Activated CD8-positive, alpha-beta memory T cell treated with anti-CD3 and anti-CD28 coated beads for 36 hours (primary cell): ENCODE measurements around the gene RAI2. TPM values are rescaled to one million over a fixed set of nuclear protein-coding genes. Genes with fewer than 3 reads are reported as not detected.

ENCODE experiments used
- CTCF ChIA-PET: fragments of 350-600 bp; sonication (Branson Sonifier 250); formaldehyde crosslinking; loops from one replicate; lab custom pipeline; 2021; ENCODE audit warnings: antibody characterized with exemption; lab: Charles Lee
- POLR2A ChIA-PET: fragments of 350-600 bp; sonication (Branson Sonifier 250); formaldehyde crosslinking; loops from one replicate; lab custom pipeline; 2021; ENCODE audit warnings: antibody characterized with exemption; lab: Charles Lee
- total RNA-seq, 2 experiments: library from RNA; stranded (reverse); gene quantifications; one replicate each; pipeline ENCODE4 v1.2.3, GENCODE V29; 2021

The RAI2 gene
- under 1 TPM; 0.57 to 0.71 TPM for total RNA-seq

DNA sequence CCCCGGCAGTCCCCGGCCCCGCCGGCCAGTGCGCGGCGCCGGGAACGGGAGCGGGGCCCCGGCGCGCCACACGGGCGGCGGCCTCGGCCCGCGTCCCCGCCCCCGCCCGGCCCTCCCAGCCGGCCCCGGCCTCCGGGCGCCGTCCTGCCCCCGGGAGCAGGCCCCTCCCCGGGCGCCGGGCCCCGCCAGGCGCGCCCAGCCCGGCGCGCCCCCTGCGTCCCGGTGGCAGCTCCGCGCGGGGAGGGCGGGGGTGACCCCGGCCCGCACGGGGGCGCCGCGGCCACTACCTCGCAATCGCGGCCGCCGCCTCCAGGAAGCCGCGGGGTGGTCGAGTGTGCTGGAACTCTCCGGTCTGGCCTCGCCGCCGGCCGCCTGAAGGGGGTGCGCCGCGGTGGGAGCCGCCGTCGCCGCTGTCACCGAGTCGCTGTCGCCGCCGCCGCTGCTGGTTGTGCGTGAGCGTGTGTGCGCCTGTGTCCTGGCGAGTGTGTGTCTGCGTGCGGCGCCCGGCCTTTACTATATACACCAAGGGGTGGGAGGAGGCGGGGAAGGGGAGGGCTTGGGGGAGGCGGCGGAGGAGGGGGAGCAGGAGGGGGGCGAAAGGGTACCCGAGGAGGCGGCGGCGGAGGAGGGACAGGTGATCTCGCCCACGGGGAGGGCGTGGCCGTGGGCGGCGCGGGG, at the start of gene RAI2:
Gene RAI2, minus strand, starts transcription at position 488 of the 678 bp plus-strand sequence. CDS start 59,288 bp downstream, outside the sequence.
- ChIA-PET POLR2A (no interaction called here), CTCF (no interaction called here)

DNA sequence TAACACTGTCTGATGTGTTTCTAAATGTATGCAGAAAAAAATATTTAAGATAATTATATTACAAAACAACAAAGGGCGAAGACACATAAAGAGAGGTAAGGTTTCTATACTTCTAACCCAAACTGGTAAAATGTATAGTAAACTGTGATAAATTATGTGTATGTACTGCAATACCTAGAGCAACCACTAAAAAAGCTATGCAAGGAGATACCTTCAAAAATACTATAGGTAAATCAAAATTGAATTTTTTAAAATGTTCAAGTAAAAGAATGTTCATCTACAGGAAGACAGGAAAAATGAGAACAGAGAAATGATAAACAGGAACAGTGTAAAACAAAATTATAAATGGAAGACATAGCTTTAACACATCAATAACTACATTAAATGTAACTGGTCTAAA, 27.3 kb upstream of the RAI2 start:
- ChIA-PET POLR2A (no interaction called here), CTCF (no interaction called here)

DNA sequence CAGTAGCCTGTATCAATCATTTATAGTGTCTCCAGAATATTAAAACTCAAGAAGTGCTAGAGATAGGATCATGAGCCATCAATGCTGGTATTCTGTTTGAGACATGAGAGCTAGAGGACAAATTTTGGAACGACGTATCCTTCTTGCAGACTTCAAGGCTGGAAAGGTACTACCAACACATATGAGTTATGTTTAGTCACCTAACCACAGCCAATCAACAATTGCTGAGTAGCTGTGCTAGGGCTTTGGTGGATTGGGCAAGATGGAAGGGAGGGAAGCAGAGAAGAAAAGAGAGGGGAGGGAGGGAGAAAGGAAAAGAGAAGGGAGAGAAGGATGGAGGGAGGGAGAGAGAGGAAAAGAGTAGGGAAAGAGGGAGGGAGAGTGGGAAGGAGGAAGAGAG, 21.6 kb upstream of the RAI2 start:
- ChIA-PET POLR2A (no interaction called here), CTCF (no interaction called here)

DNA sequence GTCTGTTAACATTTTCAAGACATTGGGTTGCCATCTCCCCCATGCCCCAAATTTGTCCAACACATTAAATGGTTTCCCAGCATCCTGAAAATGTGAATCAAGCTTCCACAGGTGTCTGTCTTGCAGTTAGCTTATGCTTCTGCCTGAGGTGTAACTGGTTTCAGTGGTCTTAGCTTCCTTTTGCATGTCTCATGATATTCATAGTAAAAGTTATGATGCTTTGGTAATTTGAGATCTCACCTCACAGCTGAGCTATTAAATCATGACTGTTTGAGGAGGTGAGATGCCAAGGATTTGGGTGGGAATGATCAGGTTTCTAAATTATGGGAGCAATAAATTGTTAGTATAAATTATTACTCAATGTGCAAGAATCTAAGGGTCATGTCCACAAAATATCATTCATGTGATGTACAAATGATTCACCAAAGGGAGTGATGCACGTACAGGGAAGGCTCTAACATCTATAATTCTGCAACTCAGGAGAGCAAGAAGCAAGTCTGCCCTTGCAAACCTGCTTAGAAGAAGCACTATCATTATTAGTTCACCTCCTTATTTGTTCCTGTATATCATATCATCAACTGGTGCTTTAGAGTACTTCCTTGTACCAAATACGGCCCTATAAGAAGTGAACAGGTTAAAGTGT, 17.1 kb upstream of the RAI2 start:
- CTCF ChIA-PET: no interaction called here

DNA sequence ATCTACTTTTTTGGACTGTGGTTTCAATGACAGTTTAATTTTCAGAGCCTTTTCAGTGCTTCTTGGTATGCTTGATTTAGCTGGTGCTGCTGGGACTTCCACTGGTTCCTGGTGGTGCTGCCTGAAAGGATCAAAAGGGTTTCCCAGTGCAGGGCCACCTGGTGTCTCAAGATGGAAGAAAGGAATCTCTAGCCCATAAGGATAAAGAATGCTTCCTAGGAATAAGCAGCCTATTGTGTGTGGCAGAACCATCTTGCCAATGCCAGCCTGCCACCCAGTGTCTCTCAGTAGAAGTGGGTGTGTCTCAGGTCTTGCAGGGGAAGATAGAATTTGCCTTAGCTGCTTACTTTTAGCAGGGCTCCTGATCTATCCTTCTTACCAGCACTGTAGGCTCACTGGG, 15.0 kb upstream of the RAI2 start:
- POLR2A ChIA-PET: no interaction called here
- CTCF ChIA-PET: no interaction called here

More for the DNA sequence above, 17.1 kb upstream of the RAI2 start:
- POLR2A ChIA-PET: no interaction called here

DNA sequence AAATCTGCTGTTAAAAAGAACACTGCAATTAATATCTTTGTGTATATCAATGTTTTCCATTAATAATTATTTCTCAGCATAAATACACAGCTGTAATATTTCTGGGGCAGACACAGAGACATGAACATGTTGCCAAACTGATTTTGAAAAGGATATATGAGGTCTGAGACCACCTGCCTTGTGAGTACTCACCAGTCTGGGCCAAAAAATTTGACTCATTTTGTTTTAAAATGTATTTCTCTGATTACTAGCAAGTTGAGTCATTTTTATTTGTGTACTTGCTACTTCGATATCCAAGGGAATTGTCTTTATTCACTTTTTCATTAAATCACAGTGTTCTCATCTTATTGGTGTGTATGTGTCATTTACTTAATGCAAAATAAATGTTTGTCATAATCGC, 8.5 kb upstream of the RAI2 start:
- ChIA-PET CTCF (no interaction called here), POLR2A (no interaction called here)

DNA sequence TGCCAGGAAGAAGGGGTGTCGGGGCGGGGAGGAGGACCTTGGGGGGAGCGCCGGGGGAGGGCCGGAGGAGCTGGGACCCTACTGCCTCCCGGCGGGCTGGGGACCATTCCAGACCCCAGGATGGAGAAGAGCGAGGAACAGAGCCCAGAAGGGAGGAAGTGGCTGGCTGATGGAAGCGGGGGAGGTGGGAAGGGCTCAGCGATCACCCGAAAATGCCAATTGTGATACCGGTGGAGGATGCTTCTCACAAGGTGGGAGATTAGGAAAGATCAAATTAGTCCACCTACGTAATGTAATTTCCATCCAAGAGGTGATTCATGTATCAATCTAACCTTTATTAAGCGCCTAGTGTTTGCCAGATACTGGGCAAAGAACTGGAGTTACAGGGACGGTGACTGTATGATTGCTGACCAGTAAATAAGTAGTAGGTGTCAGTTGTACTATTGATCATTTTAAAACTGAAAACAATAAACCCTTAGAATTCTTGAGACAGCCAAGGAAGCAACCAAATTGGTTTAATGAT, 452 bp upstream of the RAI2 start:
- CTCF ChIA-PET: no interaction called here

DNA sequence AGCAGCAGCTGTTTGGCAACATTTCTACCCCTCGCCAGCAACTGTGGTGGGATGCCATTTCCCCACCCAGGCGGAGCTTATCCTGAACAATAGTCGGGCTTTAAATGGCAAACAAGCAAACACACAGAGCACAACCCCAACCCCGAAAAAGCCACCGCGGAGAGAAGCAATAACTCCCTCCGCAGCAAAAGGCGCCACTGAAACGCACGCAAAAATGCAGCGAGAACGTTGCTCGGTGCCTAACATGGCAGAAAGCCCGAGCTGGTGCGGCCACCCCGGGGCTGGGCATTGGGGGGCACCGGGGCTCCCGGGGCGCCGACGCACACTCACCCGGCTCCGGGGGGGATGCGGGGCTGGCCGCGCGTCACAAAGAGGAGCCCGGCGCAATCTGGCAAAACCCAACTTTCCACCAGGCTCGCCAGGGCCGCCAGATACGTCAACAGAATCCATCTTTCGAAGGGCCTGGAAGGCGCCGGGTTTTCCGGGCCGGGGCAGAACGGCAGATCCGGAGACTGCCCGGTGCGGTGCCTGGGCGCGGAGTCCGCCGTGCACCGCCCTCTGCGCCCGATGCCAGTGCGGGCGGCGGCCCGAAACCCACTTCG, 818 bp downstream of the RAI2 start:
- POLR2A ChIA-PET: no interaction called here
- CTCF ChIA-PET: no interaction called here

More for the DNA sequence above, 452 bp upstream of the RAI2 start:
- POLR2A ChIA-PET: no interaction called here

DNA sequence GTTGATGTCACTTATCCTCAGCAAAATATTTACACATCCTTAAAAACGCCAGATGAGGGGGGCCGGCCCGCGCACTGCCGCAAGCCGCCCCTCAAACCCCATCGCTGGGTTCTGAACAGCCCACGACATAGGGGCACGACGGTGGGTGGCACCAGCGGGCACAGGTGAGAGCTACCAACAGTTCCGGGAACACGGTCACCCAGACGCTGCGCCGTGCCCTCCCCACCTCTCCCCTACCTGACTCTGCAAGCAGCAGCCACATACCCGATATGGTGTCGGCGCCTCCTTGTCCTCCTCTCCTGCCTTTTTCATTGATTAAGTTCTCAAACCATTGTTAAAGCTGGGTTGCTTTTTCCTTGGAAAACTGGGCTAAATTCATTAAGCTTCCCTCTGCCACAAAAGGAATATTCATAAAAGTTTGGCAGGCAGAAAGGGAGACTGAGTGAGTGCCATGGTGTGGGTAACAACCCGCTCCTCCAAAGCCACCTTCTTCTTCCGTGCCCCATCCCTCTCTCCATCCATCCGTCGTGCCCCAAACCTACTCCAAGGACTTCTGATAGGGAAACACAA, 1.4 kb downstream of the RAI2 start:
- POLR2A ChIA-PET: no interaction called here
- CTCF ChIA-PET: no interaction called here

DNA sequence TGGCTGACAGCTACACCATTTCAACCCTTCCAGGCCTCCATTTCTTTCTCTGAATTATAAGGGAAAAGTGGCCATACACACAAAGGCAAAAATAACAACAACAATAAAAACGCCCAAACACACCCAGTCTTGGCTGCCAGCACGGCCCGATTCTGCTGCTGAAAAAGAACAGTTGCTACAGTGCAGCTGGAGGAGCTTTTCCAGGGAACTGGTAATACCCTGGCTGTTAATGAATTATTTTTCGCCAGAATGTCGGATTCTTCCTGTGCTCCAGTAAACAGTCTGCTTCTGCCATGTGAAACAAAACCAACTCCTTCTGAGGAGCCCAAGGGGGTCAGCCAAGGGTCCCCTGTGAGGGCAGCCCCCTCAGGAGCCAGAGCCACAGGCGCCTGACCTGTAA, 6.6 kb downstream of the RAI2 start:
- ChIA-PET POLR2A (no interaction called here), CTCF (no interaction called here)

DNA sequence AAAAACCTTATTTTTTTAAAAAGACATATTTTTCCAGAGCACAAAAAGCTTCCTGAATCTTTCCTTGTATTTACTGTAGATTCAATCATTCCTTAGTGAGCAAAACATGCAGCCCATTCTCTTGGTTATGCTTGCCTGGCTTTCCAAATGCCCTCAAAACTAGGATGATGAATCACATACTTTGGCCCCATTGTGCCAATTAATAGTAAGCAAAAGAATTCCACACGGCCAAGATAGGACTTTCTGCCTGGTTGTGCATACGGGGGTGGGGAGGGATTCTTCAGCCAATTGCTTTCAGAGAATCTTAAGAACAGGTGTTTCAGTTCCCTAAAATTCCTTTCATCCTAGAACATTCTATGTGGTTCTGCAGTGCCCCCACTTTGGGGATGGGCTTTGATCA, 7.0 kb downstream of the RAI2 start:
- POLR2A ChIA-PET: no interaction called here

DNA sequence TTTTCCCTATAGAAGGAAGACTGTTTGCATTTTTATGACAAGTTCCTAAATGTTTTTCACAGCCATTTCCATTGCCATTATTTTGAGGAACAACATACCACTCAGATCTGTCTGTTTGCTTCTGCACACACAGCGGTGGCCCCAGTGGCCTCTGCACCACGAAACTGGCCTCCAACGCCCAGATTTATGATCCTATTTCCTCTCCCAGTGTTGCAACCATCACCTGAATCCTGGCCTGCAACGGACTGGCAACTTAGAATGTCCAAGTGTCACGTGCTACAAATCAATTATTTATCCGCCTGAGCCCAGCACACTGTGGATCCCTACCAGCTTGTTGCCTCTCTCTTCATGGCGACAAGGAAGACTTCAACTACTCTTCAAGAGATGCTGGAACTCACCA, 9.2 kb downstream of the RAI2 start:
- ChIA-PET POLR2A (no interaction called here), CTCF (no interaction called here)

More for the DNA sequence above, 7.0 kb downstream of the RAI2 start:
- CTCF ChIA-PET: no interaction called here

DNA sequence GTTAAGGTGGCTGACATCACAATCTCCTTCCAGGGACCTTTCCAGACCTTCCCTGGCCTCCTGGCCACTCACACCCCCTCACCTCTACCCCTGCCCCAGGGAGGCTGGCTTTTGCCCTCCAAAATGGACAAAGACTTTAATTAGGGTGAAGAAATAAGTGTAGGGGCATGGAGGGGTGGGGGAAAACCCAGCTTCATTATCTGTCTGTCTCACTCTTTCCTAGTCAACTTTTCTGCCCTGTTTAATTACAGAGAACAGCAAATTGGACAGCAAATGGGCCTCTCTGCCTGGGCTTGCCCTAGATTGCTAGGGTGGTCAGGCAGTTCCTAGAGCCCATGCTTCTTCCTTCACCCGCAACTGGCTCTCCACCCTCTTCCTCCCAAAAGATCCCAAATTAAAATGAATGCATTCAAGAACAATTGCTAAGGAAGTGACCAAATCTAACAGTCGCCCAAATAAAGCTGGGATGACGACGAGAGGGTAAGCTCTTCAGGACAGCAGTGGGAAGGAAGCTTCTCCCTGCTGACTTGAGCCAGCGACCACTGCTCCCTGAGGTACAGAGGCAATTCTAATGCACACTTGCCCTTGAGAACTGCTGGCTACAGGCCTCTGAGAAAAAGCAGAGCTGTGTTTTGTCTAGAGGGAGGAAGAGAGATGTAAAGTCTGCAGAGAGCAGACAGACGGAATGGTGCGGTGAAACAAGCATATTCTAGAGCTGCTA, 12.4 kb downstream of the RAI2 start:
- CTCF ChIA-PET: no interaction called here
- POLR2A ChIA-PET: no interaction called here

DNA sequence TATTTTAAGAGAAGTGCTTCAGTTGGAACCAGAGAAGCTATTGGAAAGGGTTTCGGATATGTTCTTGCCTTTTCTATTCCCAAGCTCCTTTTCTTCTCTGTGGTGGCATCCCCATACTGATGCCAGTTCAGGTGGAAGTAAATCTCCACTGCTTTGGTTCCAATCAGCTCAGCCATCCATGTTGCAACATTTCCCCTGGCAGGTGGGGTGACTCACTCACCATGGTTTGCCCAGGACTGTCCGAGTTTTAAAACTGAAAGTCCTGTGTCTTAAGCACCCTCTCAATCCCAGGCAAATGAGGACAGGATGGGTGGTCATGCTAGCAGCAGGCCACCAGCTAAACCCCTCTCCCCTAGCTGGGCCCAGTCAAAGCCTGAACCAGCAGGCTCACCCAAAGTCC, 15.1 kb downstream of the RAI2 start:
- ChIA-PET POLR2A (no interaction called here), CTCF (no interaction called here)

DNA sequence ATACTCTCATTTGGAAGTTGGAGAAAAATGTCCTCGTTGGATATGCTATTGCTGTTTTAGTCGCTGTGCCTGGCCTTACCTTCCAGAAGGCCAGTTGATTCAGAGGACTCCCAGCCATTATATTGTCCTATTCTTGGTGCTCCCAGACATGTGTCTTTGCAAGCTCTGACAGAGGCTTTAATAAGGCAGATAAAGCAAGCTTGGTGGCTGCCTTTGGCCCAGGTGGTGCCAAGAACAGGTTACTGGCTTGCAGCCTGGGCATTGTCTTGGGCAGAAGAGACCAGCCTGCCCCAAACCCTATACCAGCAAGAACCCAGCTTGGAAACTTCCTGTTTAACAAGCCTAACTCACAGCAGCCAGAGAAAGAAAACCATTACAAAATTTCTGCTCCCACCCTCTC, 16.9 kb downstream of the RAI2 start:
- ChIA-PET POLR2A (no interaction called here), CTCF (no interaction called here)

DNA sequence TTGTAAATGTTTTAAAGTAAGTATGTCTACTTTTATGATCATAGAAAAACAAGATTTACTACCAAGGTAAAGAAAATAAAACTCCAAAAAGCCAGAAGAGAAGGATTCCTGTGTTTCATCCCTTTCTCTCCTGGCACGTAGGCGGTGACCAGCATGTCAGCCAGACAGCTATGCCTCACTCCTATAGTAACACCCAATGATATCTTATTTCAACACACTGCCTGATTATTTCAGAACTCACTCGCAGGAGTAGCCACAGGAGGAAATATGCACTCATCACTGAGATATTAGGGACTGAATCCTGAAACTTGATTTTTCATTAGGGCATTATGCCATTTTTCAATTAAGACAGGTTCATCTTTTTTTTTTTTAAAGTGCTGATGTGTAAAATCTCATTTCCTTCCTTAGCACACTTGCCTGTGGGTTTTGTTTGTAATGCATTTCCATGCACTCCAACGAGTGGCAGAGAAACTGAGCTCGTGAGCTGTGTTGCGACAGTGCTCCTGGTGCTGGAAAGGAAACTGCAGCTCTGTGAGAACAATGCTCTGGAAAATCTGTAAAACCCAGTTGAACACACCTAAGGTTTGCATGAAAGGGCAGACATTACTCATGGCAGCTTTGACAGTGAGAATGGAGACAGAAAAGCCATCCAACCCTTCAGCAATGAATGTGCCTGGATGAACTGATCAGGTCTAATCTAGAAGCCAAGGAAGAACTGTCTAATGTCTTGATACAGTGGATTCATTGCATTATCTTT, 18.2 kb downstream of the RAI2 start:
- CTCF ChIA-PET: no interaction called here
- POLR2A ChIA-PET: no interaction called here

DNA sequence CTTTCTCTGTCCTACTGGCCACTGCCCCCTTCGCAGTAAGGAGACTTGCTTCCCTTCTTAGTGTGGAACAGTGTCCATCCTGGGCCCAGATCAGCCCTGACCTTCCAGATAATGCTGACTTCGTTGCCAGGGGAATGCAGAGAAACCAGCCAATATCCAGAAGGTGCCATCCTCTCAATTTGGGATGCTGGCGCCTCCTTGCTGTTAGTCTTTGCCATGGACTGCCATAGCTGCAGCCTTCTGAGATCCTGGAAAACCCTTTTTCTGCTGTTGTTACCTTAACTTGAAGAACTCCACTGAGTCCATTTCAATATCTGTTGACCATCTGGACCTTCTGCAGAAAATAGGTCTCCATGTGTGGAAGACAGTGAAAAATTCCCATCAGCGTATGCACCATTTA, 21.8 kb downstream of the RAI2 start:
- CTCF ChIA-PET: no interaction called here
- POLR2A ChIA-PET: no interaction called here

DNA sequence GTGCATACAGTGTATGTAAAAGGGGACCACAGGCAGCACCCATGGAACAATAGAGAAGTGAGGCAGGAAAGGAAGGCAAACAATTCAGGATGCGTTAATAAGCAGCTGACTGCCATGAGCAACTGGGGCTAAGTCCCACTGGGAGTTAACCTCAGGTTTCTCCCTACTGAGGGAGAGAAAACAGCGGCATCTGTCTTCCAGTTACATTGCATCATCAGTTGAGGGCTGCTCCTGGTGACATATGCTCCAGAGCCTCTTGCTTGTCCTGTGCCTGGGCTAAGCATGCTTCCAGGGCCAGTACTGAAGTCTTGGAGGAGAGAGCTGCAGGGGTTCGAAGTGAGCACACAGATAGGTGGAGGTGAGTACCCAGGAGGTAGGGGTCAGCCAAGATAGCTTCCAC, 24.3 kb downstream of the RAI2 start:
- ChIA-PET CTCF (no interaction called here), POLR2A (no interaction called here)

DNA sequence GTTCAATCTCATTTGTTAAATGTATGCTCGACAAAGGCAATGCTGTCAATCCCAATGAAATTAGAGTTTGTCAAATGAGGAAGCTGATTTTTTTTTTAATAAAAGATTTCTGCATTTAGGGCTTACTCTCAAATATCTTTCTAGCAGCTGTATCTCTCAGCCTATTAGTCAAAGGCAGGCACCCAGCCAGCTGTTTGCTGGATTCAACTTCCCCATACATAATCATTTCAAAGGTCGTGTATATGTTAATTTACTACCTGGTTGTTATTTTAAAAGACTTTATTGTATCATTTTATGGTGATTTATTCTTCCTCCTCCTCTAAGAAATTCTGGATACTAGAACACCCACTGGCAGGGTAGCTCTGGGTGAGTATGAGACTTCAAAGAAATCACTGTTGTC, 27.1 kb downstream of the RAI2 start:
- ChIA-PET CTCF (interaction anchor here (0.6 kb wide), 1 partner anchor 448 kb away, joined by 3 read pairs; no protein-coding TSS in a partner anchor), POLR2A (no interaction called here)
